ENCODE measurements around the gene ANKRD16. TPM values are rescaled to one million over a fixed set of nuclear protein-coding genes. Genes with fewer than 3 reads are reported as not detected.

The ANKRD16 gene
- total and polyA plus RNA-seq, 2 of the 13 experiments (the other 11 are each of a cell fraction or from before 2014, with no cell fraction given), result 8.0 to 11.4 TPM

DNA sequence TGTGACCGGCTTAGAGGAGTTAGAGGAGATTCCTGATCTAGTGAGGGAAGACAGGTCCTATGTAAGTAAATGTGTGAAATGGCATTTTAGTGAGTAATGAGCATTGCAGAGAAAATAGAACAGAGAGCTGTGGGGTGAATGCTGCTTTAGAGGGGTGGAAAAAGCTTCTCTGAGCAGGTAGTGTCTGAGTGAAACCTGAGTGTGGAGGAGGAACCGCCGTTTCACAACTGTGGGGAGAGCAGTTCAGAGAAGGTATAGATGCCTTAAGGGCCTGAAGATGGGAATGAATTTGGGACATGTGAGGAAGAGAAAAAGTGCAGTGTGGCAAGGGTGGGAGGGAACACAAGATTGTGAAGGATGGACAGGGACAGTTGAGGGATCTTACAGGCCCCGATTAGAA, 22.0 kb upstream of the ANKRD16 start:
- no peak overlapping the region for H3K4me3 ChIP-seq (replicated peaks in 1 of 3; ENCODE audit: insufficient read depth in 1 of 3, low read depth in 2 of 3, low read length in 3 of 3)
- no peaks in the 10 kb centered on the region for H4K20me1 ChIP-seq (ENCODE audit: insufficient read depth, low read length)
- no peak for TF ChIP-seq HOXA3 (CRISPR knock-in tag; IDR thresholded peaks at IDR 0.05)
- no peak for TF ChIP-seq RBM22 (optimal IDR thresholded peaks at IDR 0.05; ENCODE audit: low read length)
- no peak for TF ChIP-seq BORCS8-MEF2B (CRISPR knock-in tag; IDR thresholded peaks at IDR 0.05)
- TF ChIP-seq GATA4 (IDR thresholded peaks at IDR 0.05; ENCODE audit: borderline replicate concordance, low read depth), result no peak
- no peak for TF ChIP-seq POLR2AphosphoS2 (IDR thresholded peaks at IDR 0.05; ENCODE audit: low read depth, low read length)
- TF ChIP-seq RAD51 (IDR thresholded peaks at IDR 0.05; ENCODE audit: borderline replicate concordance), result no peak
- TF ChIP-seq MED13 (CRISPR knock-in tag; IDR thresholded peaks at IDR 0.05), result no peak
- no peak for TF ChIP-seq TGIF2 (CRISPR knock-in tag; IDR thresholded peaks at IDR 0.05)
- no peak for TF ChIP-seq SETDB1 (CRISPR knock-in tag; IDR thresholded peaks at IDR 0.05; ENCODE audit: borderline replicate concordance)
- TF ChIP-seq, protein P1, sequence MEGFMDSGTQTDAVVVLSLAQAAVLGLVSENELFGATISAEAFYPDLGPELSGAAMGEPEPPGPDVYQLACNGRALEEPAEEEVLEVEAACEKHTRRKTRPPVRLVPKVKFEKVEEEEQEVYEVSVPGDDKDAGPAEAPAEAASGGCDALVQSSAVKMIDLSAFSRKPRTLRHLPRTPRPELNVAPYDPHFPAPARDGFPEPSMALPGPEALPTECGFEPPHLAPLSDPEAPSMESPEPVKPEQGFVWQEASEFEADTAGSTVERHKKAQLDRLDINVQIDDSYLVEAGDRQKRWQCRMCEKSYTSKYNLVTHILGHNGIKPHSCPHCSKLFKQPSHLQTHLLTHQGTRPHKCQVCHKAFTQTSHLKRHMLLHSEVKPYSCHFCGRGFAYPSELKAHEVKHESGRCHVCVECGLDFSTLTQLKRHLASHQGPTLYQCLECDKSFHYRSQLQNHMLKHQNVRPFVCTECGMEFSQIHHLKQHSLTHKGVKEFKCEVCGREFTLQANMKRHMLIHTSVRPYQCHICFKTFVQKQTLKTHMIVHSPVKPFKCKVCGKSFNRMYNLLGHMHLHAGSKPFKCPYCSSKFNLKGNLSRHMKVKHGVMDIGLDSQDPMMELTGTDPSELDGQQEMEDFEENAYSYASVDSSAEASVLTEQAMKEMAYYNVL (CRISPR knock-in tag; IDR thresholded peaks at IDR 0.05; ENCODE audit: borderline replicate concordance), result no peak
- TF ChIP-seq FOXP1 (IDR thresholded peaks at IDR 0.05), result no peak
- TF ChIP-seq FOXP1 (CRISPR knock-in tag; IDR thresholded peaks at IDR 0.05), result no peak
- no peak for TF ChIP-seq FIP1L1 (IDR thresholded peaks at IDR 0.05; ENCODE audit: borderline replicate concordance, insufficient read depth, low read depth, low read length)
- TF ChIP-seq ZNF552 (CRISPR knock-in tag; IDR thresholded peaks at IDR 0.05; ENCODE audit: borderline replicate concordance), result no peak
- no peak for TF ChIP-seq TOE1 (CRISPR knock-in tag; IDR thresholded peaks at IDR 0.05)
- TF ChIP-seq ZNF878 (CRISPR knock-in tag; IDR thresholded peaks at IDR 0.05), result no peak
- no peaks in the 10 kb centered on the region for H3K79me2 ChIP-seq (ENCODE audit: insufficient read depth, low read length)
- ATAC-seq (no peak), FAIRE-seq (no peak), DNase-seq (ENCODE audit: low spot score) (no peak)
- no peak overlapping the region for H3K27ac ChIP-seq (ENCODE audit: extremely low read length, insufficient read depth, low read length)
- no peaks in the 10 kb centered on the region for H3K27me3 ChIP-seq (ENCODE audit: control insufficient read depth in 1 of 2, insufficient read depth in 2 of 2, low read length in 2 of 2)
- H3K4me2 ChIP-seq (ENCODE audit: low read depth, low read length), result no peak overlapping the region
- in situ Hi-C loops (cut with HindIII; ENCODE audit: extremely low pct_ligation_motif_present, low pct_unique_long_range_greater_than_20kb) (no loop called here), intact Hi-C loops (cut with micrococcal nuclease; ENCODE audit: unreplicated experiment) (no loop called here)
- H3K9ac ChIP-seq (ENCODE audit: insufficient read depth, low read depth, low read length), result no peak overlapping the region
- no peaks in the 10 kb centered on the region for H3K9me3 ChIP-seq (ENCODE audit: low read length)
- H3K36me3 ChIP-seq (replicated peaks in 1 of 2; ENCODE audit: control insufficient read depth in 1 of 2, insufficient read depth in 2 of 2, low read length in 2 of 2), result peaks cover 37 to 81% of the 10 kb centered on the region in 2 experiments
- ChIA-PET CTCF (ENCODE audit: low intra/inter-chr PET ratio, low total read pairs) (no interaction called here), POLR2A (no interaction called here)
- BruUV-seq (replicated peaks), result no TSS peak
- H2AFZ ChIP-seq (ENCODE audit: low read length), result no peak overlapping the region
- WGBS (ENCODE audit: low lambda C conversion rate), result 98% methylated on average over 4 of the region's 4 CpGs
- no peaks in the 10 kb centered on the region for H3K4me1 ChIP-seq (ENCODE audit: insufficient read depth, low read length)
